Suppressor macrophage (primary cell): ENCODE results near the gene ARHGAP25.

Experiments
- DNase-seq, 4 experiments: peaks; one replicate each; pipeline ENCODE4 v3.0.0-alpha.2; 2020 to 2022

ARHGAP25 gene

GRCh38 chr2:68766376-68766845 lies 31.8 kb downstream of the ARHGAP25 start:
- DNase-seq, result peak; percentile 78 to 92 (median 90)

DNA sequence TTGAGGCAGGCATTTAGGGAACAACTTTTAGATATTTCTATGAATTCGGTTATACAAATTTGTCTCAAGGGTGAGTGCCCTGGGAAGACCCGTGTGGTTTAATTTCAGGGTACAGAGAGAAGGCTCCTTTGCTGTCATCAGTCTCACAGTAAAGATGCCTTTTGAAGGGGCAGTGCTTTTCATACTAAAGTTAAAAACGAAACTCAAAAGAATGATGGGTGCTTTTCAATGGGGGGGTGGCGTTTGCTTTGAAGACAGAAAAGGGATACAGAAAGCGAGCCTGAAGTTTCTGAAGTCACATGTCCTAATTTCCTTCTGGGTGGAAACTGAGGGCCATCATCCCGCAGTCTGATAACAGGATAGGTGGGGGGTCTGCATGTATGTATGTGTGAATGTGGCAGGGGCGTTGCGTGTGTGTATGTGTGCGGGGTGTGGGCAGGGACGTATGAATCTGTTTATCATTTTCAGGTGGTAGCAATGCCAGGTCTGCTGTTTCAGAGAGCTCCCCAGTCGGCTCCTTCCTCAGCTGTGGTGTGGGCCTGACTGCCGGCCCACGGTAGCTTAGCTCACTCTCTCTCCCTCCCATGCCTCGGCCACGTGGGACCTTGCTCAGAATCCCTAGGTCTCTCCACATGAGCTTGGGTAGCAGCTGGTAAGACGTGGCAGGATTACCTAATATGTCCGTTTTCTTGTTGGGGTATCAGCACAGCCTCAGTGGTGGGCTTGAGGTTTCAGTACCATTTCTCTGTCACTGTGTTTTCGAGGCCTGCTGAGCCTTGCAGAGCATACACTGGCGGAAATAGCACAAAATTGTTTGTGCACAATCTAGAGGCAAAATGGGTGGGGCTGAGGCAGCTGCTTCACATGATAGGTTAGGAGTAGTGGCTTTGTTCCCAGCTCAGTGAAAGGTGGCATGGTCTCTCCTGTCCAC lies 32.7 kb downstream of the ARHGAP25 start:
- peak; percentile 53 to 83 (median 71) for DNase-seq

DNA sequence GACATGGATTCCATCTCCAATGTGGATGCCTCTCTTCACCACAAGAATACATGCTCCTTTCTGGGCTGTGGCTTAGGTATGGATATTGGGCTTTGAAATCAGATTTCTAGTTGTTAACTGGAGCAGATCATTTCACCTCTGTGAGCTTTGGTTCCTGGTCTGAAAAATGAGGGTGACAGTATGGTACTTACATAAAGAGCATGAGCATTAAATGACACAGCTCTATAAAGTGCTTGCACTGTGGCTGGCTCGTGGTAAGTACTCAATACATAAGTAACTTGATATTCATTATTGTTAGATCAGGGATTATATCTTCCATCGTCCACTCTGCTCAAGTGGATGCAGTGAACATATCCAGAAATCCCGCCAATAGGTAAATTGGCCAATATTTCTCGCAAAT lies 33.4 kb downstream of the ARHGAP25 start:
- no peak for DNase-seq

GRCh38 chr2:68768461-68768860 lies 33.9 kb downstream of the ARHGAP25 start:
- DNase-seq, result no peak

DNA sequence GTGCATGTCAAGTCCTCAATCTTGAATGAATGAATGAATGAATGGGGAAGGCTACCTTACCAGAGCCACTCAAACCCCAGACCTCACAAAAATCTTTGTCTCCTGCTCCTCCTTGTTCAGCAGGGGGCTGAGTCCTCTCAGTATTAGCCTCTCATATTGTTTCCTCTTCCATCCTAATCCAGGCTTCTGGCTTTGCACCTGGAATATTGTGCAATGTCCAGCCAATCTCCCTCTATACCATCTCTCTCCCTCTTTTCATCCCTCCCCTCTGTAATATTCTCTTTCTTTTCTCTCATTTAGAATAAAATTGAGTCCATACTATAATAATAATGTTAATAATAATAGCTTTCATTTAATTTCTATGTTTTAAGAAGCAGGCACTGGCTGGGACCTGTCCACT lies 34.3 kb downstream of the ARHGAP25 start:
- DNase-seq, result no peak

DNA sequence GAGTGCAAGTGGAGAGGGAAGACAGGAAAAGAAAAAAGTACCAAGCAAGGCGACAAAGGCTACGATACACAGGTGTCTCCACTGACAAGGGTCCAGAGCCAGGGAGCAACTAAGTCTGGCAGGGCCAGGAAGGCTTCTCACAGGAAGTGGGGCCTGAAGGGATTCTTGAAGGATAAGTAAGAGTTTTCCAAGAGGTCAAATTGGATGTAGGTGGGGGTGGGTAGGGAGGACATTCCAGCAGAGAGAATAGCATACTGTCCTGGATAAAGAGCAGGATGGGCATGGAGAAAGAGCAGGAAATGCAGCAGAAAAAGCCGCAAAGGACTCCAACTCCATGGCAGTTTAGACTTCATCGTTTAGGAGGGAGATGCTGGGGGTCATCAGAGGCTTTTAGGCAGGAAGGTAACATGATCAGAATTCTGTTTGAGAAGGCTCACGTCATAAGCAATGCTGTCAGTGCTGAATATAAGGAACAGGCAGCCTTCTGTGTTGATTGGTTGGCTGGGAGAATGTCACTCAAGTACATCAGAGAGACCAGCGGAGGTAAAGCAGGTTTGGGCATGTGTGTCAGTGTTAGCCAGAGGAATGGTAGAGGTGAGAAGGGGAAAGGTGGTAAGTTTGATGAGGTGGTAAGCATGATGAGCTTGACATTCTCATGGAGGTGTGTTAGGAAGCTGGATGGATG lies 35.1 kb downstream of the ARHGAP25 start:
- DNase-seq, result no peak

DNA sequence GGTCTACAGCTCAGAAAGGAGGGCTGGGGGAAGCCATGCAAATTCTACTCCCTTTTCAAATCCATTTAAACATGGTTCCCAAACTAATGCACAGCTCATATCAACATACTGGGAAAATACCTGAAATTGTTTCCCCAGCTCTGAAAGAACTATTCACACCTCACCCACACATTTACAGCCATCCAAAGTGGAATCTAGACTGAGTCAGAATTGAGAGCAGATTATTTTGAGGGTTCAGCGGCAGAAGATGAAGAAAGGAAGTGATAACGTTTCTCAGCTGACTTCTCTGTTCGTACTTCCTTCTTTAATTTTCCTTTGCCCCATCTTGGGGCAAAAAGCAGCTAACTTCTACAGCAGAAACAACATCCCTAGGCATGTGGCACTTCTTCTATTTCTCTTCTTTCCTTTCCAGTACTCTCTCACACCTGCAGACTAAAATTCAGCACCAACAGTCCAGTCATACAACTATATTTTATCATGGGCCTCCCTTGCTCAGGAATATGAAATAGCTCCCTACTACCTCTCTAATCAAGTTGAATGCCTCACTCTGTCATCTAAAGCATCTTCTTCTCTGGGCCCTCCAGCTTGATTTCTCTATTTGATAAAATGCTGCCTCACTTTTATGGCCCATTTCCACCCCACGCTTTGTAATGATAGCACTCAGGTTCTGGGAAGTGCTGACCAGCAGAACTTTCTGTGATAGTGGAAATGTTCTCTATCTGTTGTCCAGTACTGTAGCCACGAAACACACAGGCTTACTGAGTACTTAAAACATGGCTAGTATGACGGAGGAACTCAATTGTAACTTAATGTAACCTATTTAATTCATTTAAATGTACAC lies 35.9 kb downstream of the ARHGAP25 start:
- DNase-seq, result peak; percentile 43 to 78 (median 62)

DNA sequence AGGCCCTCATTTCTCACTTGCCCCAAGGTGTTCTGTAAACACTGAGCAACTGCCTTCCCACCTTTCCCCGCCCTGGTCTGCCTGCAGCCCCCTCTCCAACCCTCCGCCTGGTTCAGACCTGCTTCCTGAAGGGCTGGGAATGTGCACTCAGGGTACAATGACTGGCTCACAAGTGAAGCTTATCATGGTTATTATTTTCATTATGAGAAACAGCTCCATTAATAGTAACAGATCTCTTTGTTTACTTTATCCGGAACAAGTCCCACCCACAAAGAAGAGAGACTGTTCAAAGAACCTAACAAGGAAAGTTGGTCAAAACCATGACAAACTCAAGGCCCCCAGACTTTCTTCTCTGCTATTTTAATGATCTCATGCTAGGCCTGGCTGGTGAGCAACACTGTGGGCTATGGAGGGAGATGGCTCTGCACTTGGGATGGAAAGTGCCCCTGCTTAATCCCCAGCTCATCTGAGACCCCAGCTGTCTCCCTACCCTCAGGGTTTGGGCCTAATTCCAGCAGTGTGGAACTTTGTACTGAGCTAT lies 36.7 kb downstream of the ARHGAP25 start:
- DNase-seq, result no peak

DNA sequence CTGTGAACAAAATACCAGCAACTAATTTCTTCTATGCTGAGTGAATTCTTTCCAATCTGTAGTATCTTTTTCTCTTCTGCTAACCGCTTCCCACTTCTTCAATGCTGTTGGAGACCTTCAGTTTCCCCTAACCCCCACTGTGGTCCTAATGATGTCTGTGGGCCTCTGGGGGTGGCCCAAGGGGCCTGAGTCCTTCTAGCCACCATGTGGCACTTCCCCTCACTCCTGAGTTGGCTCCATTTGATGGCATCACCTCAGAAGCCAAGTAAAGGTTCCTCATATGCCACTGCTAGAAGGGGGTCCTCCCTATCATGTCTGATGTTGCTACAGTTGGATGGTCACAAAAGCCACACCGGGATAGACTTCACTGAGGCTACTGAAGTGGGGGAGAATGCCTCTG lies 37.5 kb downstream of the ARHGAP25 start:
- DNase-seq, result no peak

- DNase-seq, result peak; percentile 90 to 97 (median 94)
These were observed 40.1 kb downstream of the ARHGAP25 start for GRCh38 chr2:68774569-68775271.

- no peak for DNase-seq
These were observed 40.7 kb downstream of the ARHGAP25 start for GRCh38 chr2:68775272-68775842.

GRCh38 chr2:68776124-68776523 lies 41.5 kb downstream of the ARHGAP25 start:
- no peak for DNase-seq

- no peak for DNase-seq
These were observed 45.0 kb downstream of the ARHGAP25 start for GRCh38 chr2:68779595-68779994.

- peak; percentile 42 to 84 (median 66) for DNase-seq
These were observed 49.6 kb downstream of the ARHGAP25 start for GRCh38 chr2:68784188-68784587.

GRCh38 chr2:68784915-68785314 lies 50.3 kb downstream of the ARHGAP25 start:
- peak; percentile 62 to 83 (median 76) for DNase-seq

DNA sequence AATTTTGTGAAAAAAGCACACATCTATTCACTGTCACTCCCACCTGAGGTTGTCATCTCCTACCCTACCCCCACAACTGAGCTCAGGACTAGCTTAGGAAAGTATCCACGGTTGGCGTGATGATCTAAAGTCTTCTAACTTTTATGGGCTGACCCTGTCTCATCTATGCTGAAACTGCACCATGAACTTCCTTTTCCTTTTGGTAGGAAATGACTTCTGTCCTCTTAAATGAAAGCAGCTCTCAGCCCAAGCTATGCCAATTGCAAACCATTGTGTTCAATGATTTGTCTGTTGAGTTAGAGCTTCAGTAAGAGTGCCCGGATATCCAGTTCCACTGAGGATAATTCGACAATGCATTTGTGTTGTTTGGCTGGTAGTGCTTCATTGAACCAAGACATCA lies 52.7 kb downstream of the ARHGAP25 start:
- peak in 2 of 4 experiments; percentile 51 to 53 for DNase-seq

DNA sequence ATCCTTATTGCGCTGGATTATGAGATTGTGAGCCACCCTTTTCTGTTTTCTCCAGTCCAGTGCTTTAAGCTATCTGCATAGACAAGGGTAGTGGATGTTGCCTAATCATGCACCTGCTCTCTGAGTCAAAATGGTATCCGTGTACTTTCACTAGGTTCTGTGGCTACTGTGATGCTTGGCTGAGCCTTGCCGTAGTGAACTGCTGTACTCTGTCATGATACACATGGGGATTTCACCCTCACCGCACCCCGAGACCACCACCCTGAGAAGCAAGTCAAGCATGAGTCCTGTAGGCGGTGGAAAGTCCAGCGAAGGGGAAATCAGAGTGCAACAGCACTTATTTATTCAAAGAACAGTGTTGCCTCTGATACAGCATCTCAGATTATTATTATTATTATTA lies 55.0 kb downstream of the ARHGAP25 start:
- DNase-seq, result no peak

- DNase-seq, result no peak
These were observed 56.0 kb downstream of the ARHGAP25 start for GRCh38 chr2:68790600-68790999.

DNA sequence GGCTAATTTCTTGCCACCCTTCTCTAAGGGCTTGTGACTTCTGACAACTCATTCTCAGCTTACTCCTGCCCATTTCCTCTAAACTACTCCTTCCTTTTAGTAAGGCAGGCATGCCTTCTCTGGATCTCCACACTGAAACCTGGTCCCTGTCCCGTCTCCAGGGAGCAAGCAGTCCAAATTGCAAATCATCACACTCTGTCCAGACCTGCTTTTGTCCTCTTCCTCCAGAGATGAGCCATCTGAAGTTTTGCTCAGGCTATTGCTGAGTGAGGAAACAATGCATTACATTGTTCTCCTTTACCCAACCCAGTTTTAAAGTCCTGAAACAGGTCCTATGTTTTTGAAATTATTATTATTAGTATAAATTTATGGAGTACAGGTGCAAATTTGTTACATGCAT lies 57.3 kb downstream of the ARHGAP25 start:
- no peak for DNase-seq

GRCh38 chr2:68792751-68793150 lies 58.1 kb downstream of the ARHGAP25 start:
- DNase-seq, result no peak

GRCh38 chr2:68796295-68796905 lies 61.8 kb downstream of the ARHGAP25 start:
- peak in 3 of 4 experiments; percentile 48 to 89 (median 87) for DNase-seq
